ENCODE measurements around the gene RHOT2.

RHOT2 gene

DNA sequence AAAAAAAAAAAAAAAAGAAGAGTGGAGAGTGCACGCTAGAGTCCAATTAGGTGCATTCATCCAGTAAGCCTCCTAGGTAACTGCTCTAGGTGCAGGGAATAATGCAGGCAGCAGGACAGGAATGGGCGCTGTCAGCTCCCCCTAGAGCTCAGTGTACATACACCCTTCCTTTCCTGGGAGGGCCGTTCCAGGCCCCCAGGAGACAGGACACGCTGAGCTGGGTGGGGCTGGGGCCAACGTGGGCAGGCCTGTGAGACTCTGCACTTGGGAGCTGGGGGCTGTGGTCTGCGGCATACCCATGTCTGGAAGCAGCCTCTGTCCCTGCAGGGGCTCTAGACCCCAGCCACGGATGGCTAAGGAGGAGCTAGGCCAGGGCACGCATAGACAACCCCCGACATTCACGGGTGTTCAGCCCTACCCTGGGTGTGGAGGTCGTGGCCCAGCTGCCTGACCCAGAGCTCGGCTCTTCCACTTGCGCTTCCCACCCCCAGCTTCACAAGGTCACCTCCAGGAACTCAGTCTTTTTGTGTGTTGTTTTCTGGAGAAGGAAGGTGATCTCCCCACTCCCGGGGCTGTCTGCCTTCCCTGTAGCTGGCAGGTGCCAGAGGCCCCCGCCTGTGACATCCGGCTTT is 52.0 kb downstream of the RHOT2 start:
- DNase-seq (ENCODE audit: low spot score) = no peak
- Histone ChIP-seq H3K18ac (ENCODE audit: low read length) (peak overlapping the region; percentile 93), H2BK120ac (ENCODE audit: low read depth, low read length) (no peak overlapping the region), H3K4me1 (ENCODE audit: control insufficient read depth in 2 of 2, insufficient read depth in 1 of 2, low read depth in 1 of 2, low read length in 2 of 2) (peaks cover 39 to 49% of the 10 kb centered on the region in 2 donors), H3K4ac (ENCODE audit: low read length) (no peak overlapping the region), H3K9me3 (replicated peaks in 1 of 2; ENCODE audit: control insufficient read depth in 2 of 2, insufficient read depth in 1 of 2, low read depth in 1 of 2, low read length in 2 of 2) (no peaks in the 10 kb centered on the region), H3K9ac (ENCODE audit: low read depth, low read length, poor library complexity) (peak overlapping the region; percentile 100), H3K36me3 (replicated peaks in 1 of 2; ENCODE audit: control insufficient read depth in 2 of 2, insufficient read depth in 2 of 2, low read length in 2 of 2) (peaks cover 15 to 31% of the 10 kb centered on the region in 2 donors), H3K23ac (ENCODE audit: low read depth, low read length, poor library complexity) (peak overlapping the region; percentile 99), H3K14ac (ENCODE audit: low read length) (peak overlapping the region; percentile 94), H3K4me3 (ENCODE audit: low read length in 2 of 2) (peak overlapping the region; percentile 88 to 93), H2AK5ac (ENCODE audit: low read depth, low read length) (peak overlapping the region; percentile 93), H2BK12ac (ENCODE audit: low read length) (peak overlapping the region; percentile 88), H4K91ac (ENCODE audit: low read depth, low read length, poor library complexity) (no peak overlapping the region), H2AFZ (ENCODE audit: low read length) (no peak overlapping the region), H3K27ac (replicated peaks; ENCODE audit: low read length) (peak overlapping the region; percentile 98), H3K79me1 (ENCODE audit: low read depth, low read length) (peaks cover 41% of the 10 kb centered on the region), H3K27me3 (ENCODE audit: control insufficient read depth in 3 of 3, insufficient read depth in 3 of 3, low read depth in 1 of 3, low read length in 3 of 3) (no peaks in the 10 kb centered on the region), H2BK5ac (ENCODE audit: low read length) (peak overlapping the region; percentile 100), H3K4me2 (ENCODE audit: insufficient read depth, low read length, poor library complexity, severe bottlenecking) (peak overlapping the region; percentile 93), H2BK15ac (ENCODE audit: low read length) (peak overlapping the region; percentile 30), H4K8ac (ENCODE audit: low read depth, low read length) (peak overlapping the region; percentile 95)
- no CpG with 5 or more reads among the region's 16 CpGs for WGBS, 2 donors (ENCODE audit: extremely low coverage in 2 of 2, insufficient read length in 2 of 2, insufficient replicate concordance in 1 of 2)

DNA sequence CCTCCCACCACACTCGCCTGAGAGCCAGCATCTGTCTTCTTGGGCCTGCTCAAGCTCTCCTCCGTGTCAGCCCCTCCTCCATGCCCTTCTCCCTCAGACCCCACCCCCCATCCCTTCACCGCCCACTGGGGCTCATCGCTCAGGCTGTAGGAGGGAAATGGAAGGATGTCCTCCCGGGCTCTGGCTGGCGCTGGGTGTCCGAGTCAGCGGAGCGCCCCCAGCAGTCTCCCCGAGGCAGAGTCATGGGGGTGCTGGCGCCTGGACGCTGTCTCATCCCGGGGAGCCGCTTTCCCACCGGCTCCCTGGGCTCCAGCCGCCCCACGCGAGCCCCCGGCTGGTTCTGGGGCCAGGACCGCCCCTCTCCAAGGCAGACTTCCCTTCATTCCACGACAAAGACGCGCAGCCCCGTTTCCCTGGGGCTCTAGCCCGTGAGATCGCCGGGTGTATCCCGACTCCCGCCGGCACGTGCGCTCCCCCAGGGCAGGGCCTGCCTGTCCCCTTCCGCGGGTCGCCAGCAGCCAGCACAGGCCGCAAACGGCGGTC is 52.6 kb downstream of the RHOT2 start:
- no CpG with 5 or more reads among the region's 38 CpGs for WGBS, 2 donors (ENCODE audit: extremely low coverage in 2 of 2, insufficient read length in 2 of 2, insufficient replicate concordance in 1 of 2)
- DNase-seq (ENCODE audit: low spot score) = no peak
- peak overlapping the region; percentile 88 to 93 for H3K4me3 ChIP-seq (ENCODE audit: low read length in 2 of 2)

DNA sequence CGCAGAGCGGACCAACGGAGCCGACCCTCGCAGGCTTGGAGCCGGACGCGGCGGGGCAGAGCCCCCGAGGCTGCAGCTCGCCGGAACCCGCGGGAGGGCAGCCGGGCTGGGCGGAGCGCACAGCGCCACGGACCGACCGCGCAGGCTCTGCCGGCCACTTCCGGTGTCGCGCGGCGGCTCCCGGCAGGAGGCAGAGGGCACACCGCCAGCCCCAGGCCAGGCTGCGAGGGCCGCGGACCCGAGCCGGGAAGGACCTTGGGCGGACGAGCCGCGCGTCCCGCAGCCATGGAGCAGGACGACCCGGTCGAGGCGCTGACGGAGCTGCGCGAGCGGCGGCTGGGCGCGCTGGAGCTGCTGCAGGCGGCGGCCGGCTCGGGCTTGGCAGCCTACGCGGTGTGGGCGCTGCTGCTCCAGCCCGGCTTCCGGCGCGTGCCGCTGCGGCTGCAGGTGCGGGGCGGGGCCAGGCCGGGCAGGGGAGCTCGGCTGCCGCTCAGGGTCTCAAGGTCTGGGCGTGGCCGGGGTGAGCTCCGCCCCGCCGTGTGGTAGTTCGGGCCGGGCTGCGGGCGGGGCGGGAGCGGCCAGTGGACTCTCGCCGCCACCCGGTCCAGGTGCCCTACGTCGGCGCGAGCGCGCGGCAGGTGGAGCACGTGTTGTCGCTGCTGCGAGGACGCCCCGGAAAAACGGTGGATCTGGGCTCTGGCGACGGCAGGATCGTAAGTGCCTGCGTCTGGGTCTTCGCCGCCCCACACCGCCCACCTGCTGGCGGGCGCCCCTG is 53.2 kb downstream of the RHOT2 start, which contains the start of gene ANTKMT:
Gene ANTKMT (plus strand): TSS at position 157 of the 775 bp plus-strand sequence. CDS start 129 bp downstream, at position 286.
- peak within 1 kb of the TSS; percentile 80 for H4K91ac ChIP-seq (ENCODE audit: low read depth, low read length, poor library complexity)
- peak within 1 kb of the TSS; percentile 94 for H3K14ac ChIP-seq (ENCODE audit: low read length)
- WGBS, 2 donors (ENCODE audit: extremely low coverage in 2 of 2, insufficient read length in 2 of 2, insufficient replicate concordance in 1 of 2) = no CpG with 5 or more reads among the region's 106 CpGs

More for the DNA sequence above, 52.6 kb downstream of the RHOT2 start:
- Histone ChIP-seq H3K79me1 (ENCODE audit: low read depth, low read length) (peaks cover 37% of the 10 kb centered on the region), H2BK15ac (ENCODE audit: low read length) (peak overlapping the region; percentile 30), H3K27me3 (ENCODE audit: control insufficient read depth in 3 of 3, insufficient read depth in 3 of 3, low read depth in 1 of 3, low read length in 3 of 3) (no peaks in the 10 kb centered on the region), H3K4me1 (ENCODE audit: control insufficient read depth in 2 of 2, insufficient read depth in 1 of 2, low read depth in 1 of 2, low read length in 2 of 2) (peaks cover 39 to 49% of the 10 kb centered on the region in 2 donors), H4K91ac (ENCODE audit: low read depth, low read length, poor library complexity) (peak overlapping the region; percentile 80), H4K8ac (ENCODE audit: low read depth, low read length) (peak overlapping the region; percentile 19), H2BK120ac (ENCODE audit: low read depth, low read length) (no peak overlapping the region), H3K14ac (ENCODE audit: low read length) (peak overlapping the region; percentile 90), H3K36me3 (replicated peaks in 1 of 2; ENCODE audit: control insufficient read depth in 2 of 2, insufficient read depth in 2 of 2, low read length in 2 of 2) (peaks cover 15 to 31% of the 10 kb centered on the region in 2 donors), H2AFZ (ENCODE audit: low read length) (peak overlapping the region; percentile 77), H3K27ac (replicated peaks; ENCODE audit: low read length) (peak overlapping the region; percentile 98), H2BK5ac (ENCODE audit: low read length) (peak overlapping the region; percentile 100), H2AK5ac (ENCODE audit: low read depth, low read length) (peak overlapping the region; percentile 93), H3K4me2 (ENCODE audit: insufficient read depth, low read length, poor library complexity, severe bottlenecking) (peak overlapping the region; percentile 93), H3K18ac (ENCODE audit: low read length) (peak overlapping the region; percentile 100), H2BK12ac (ENCODE audit: low read length) (peak overlapping the region; percentile 63), H3K9ac (ENCODE audit: low read depth, low read length, poor library complexity) (peak overlapping the region; percentile 100), H3K4ac (ENCODE audit: low read length) (peak overlapping the region; percentile 97), H3K9me3 (replicated peaks in 1 of 2; ENCODE audit: control insufficient read depth in 2 of 2, insufficient read depth in 1 of 2, low read depth in 1 of 2, low read length in 2 of 2) (no peaks in the 10 kb centered on the region), H3K23ac (ENCODE audit: low read depth, low read length, poor library complexity) (peak overlapping the region; percentile 99)

More for the DNA sequence above, 53.2 kb downstream of the RHOT2 start, which contains the start of gene ANTKMT:
- Histone ChIP-seq H3K9ac (ENCODE audit: low read depth, low read length, poor library complexity) (peak within 1 kb of the TSS; percentile 100), H3K36me3 (replicated peaks in 1 of 2; ENCODE audit: control insufficient read depth in 2 of 2, insufficient read depth in 2 of 2, low read length in 2 of 2) (peaks cover 15 to 31% of the 10 kb centered on the region in 2 donors), H3K27ac (replicated peaks; ENCODE audit: low read length) (peak within 1 kb of the TSS; percentile 98), H3K18ac (ENCODE audit: low read length) (peak within 1 kb of the TSS; percentile 100), H2BK15ac (ENCODE audit: low read length) (peak within 1 kb of the TSS; percentile 96), H3K4me3 (ENCODE audit: low read length in 2 of 2) (peak within 1 kb of the TSS; percentile 88 to 93), H3K79me1 (ENCODE audit: low read depth, low read length) (peaks cover 35% of the 10 kb centered on the region), H3K23ac (ENCODE audit: low read depth, low read length, poor library complexity) (peak within 1 kb of the TSS; percentile 99), H3K4me2 (ENCODE audit: insufficient read depth, low read length, poor library complexity, severe bottlenecking) (peak within 1 kb of the TSS; percentile 93), H2AK5ac (ENCODE audit: low read depth, low read length) (peak within 1 kb of the TSS; percentile 100), H2BK12ac (ENCODE audit: low read length) (peak within 1 kb of the TSS; percentile 88), H3K4ac (ENCODE audit: low read length) (peak within 1 kb of the TSS; percentile 97), H3K27me3 (ENCODE audit: control insufficient read depth in 3 of 3, insufficient read depth in 3 of 3, low read depth in 1 of 3, low read length in 3 of 3) (peaks cover 0 to under 1% (median 0%) of the 10 kb centered on the region in 3 experiments), H2BK5ac (ENCODE audit: low read length) (peak within 1 kb of the TSS; percentile 100), H3K9me3 (replicated peaks in 1 of 2; ENCODE audit: control insufficient read depth in 2 of 2, insufficient read depth in 1 of 2, low read depth in 1 of 2, low read length in 2 of 2) (no peaks in the 10 kb centered on the region), H2AFZ (ENCODE audit: low read length) (peak within 1 kb of the TSS; percentile 77), H2BK120ac (ENCODE audit: low read depth, low read length) (no peak within 1 kb of the TSS), H4K8ac (ENCODE audit: low read depth, low read length) (peak within 1 kb of the TSS; percentile 95), H3K4me1 (ENCODE audit: control insufficient read depth in 2 of 2, insufficient read depth in 1 of 2, low read depth in 1 of 2, low read length in 2 of 2) (peaks cover 39 to 49% of the 10 kb centered on the region in 2 donors)
- peak; percentile 88 for DNase-seq (ENCODE audit: low spot score)

All from neuronal stem cell (in vitro differentiated cells).